Body of pancreas (tissue), 4 donors: Measurements from ENCODE around the gene PNPLA2. TPM values are rescaled to one million over a fixed set of nuclear protein-coding genes. Genes with fewer than 3 reads are reported as not detected.

Source experiments
- ATAC-seq: fragments of 150-250 bp; one replicate; pipeline ENCODE4 v1.9.1; 2016
- DNase-seq, 4 donors: peaks; one replicate each; pipeline ENCODE4 v3.0.0-alpha.2; 2019
- H3K27ac ChIP-seq, 4 donors: fragments of 200-600 bp; sonication (generic); 1 replicate in 3 of 4; 2 replicates in 1 of 4; pipeline versions ENCODE4 v1.5.1 to v1.6.1; 2016 to 2019; ENCODE audit warnings: mild to moderate bottlenecking in 1 of 4, mixed read lengths in 1 of 4, moderate library complexity in 1 of 4
- H3K27me3 ChIP-seq, 2 donors: fragments of 200-600 bp; sonication (generic); one replicate each; pipeline ENCODE4 v1.6.0; 2016; ENCODE audit warnings: mild to moderate bottlenecking in 1 of 2
- H3K36me3 ChIP-seq, 2 donors: fragments of 200-600 bp; sonication (generic); replicated peaks in 1 of 2; 2 replicates each; pipeline ENCODE4 v1.5.1; 2016; ENCODE audit warnings: low read depth in 2 of 2; ENCODE audit not compliant: insufficient read depth in 1 of 2
- H3K4me1 ChIP-seq: fragments of 200-600 bp; sonication (generic); one replicate; pipeline ENCODE4 v1.6.0; 2016
- H3K4me3 ChIP-seq, 2 donors: fragments of 200-600 bp; sonication (generic); 1 replicate in 1 of 2; 2 replicates in 1 of 2; pipeline ENCODE4 v1.5.1; 2016 to 2019
- H3K9me3 ChIP-seq, 3 donors: fragments of 200-600 bp; sonication (generic); 1 replicate in 2 of 3; 2 replicates in 1 of 3; pipeline ENCODE4 v1.5.1; 2016
- CTCF ChIP-seq, 7 experiments: fragments of 450-650 bp in 4 of 7; fragments of 200-600 bp in 3 of 7; sonication (generic) in 3 of 7; IDR thresholded peaks; one replicate each; pipeline ENCODE4 v1.5.1; 2016 to 2019; ENCODE audit warnings: antibody characterized with exemption in 7 of 7
- POLR2A ChIP-seq, 3 donors: fragments of 450-650 bp; IDR thresholded peaks; one replicate each; pipeline ENCODE4 v1.6.1; 2016; ENCODE audit warnings: antibody characterized with exemption in 3 of 3, mild to moderate bottlenecking in 2 of 3
- WGBS, 2 donors: methylation state at CpG; one replicate each; pipeline ENCODE4 v1.1.5; 2017; 5-methylcytosine and 5-hydroxymethylcytosine counted together
- intact Hi-C: fragments of 100-400 bp; cut with DNase I; formaldehyde crosslinking; loops from one replicate; pipeline ENCODE4 v1.15.1; 2023
- small RNA-seq: library from RNA; depleted of rRNA; stranded (forward); fragments of <200 nt; gene quantifications from one replicate; pipeline ENCODE3, GENCODE V24; 2016
- total RNA-seq, 2 donors: library from RNA; depleted of rRNA; stranded (reverse); fragments of >200 nt; gene quantifications; one replicate each; pipeline ENCODE4 v1.1.0, GENCODE V29; 2016

Gene PNPLA2
- total RNA-seq, 2 donors from 2014 or later, result 72.1 to 351 TPM

GRCh38 chr11:871472-871871 lies 52.8 kb downstream of the PNPLA2 start:
- ATAC-seq, result no peak
- Histone ChIP-seq H3K27me3 (no peaks in the 10 kb centered on the region), H3K36me3 (no peaks in the 10 kb centered on the region), H3K4me3 (no peak overlapping the region), H3K27ac (no peak overlapping the region), H3K4me1 (peaks cover 25% of the 10 kb centered on the region), H3K9me3 (no peaks in the 10 kb centered on the region)
- no peak for DNase-seq
- intact Hi-C loops, result no loop called here
- 79% methylated on average over 9 of the region's 9 CpGs; no CpG with 5 or more reads in 1 of the 2 donors for WGBS, 2 donors
- TF ChIP-seq CTCF (IDR thresholded peaks at IDR 0.05), result no peak

- 90 to 96% methylated on average over 6 to 9 of the region's 9 CpGs for WGBS, 2 donors
- Histone ChIP-seq H3K4me1 (peaks cover 29% of the 10 kb centered on the region), H3K27ac (no peak overlapping the region), H3K27me3 (no peaks in the 10 kb centered on the region), H3K4me3 (no peak overlapping the region), H3K9me3 (no peaks in the 10 kb centered on the region), H3K36me3 (no peaks in the 10 kb centered on the region)
- intact Hi-C loops, result no loop called here
- TF ChIP-seq POLR2A (IDR thresholded peaks at IDR 0.05) (no peak), CTCF (IDR thresholded peaks at IDR 0.05) (no peak)
- DNase-seq (no peak), ATAC-seq (no peak)
Observed at GRCh38 chr11:872799-873198, 54.1 kb downstream of the PNPLA2 start.

- DNase-seq (no peak), ATAC-seq (no peak)
- TF ChIP-seq POLR2A (IDR thresholded peaks at IDR 0.05) (no peak), CTCF (IDR thresholded peaks at IDR 0.05) (no peak)
- intact Hi-C loops, result no loop called here
- H3K27ac ChIP-seq, result no peak overlapping the region
- WGBS, 2 donors, result 78 to 83% methylated on average over 11 to 12 of the region's 12 CpGs
- no peak overlapping the region for H3K4me3 ChIP-seq
- H3K27me3 ChIP-seq, result no peaks in the 10 kb centered on the region
- peaks cover 20% of the 10 kb centered on the region for H3K4me1 ChIP-seq
- H3K36me3 ChIP-seq, result no peaks in the 10 kb centered on the region
- no peaks in the 10 kb centered on the region for H3K9me3 ChIP-seq
Observed at GRCh38 chr11:873706-874105, 55.0 kb downstream of the PNPLA2 start.

Small RNAs within 50 kb of the gene (small RNA-seq; reads per million reads assigned to genes)
- not detected for gene SNORA52

Other genes with a start within 250 kb of the PNPLA2 start
- gene PHRF1, start 242.4 kb upstream of the PNPLA2 start, total RNA-seq, result 10 to 100 TPM; 18.2 to 34.3 TPM
- gene IRF7, start 203.0 kb upstream of the PNPLA2 start, total RNA-seq, result 10 to 100 TPM; 10.4 to 10.9 TPM
- 10 to 100 TPM in 1 of 2 donors, not detected in 1; 14.5 TPM for gene CDHR5, start 194.0 kb upstream of the PNPLA2 start, total RNA-seq
- not detected for gene SCT, start 191.7 kb upstream of the PNPLA2 start, total RNA-seq
- gene DRD4, start 181.6 kb upstream of the PNPLA2 start, total RNA-seq, result 1 to 10 TPM in 1 of 2 donors, not detected in 1; 3.0 TPM
- 10 to 100 TPM; 15.8 to 28.0 TPM for gene DEAF1, start 123.7 kb upstream of the PNPLA2 start, total RNA-seq
- 10 to 100 TPM; 21.8 to 36.3 TPM for gene TMEM80, start 123.1 kb upstream of the PNPLA2 start, total RNA-seq
- gene EPS8L2, start 112.7 kb upstream of the PNPLA2 start, total RNA-seq, result 100 to 1,000 TPM; 126 to 153 TPM
- gene TALDO1, start 71.5 kb upstream of the PNPLA2 start, total RNA-seq, result 100 to 1,000 TPM in 1 of 2 donors, 10 to 100 TPM in 1; 78.9 to 119 TPM
- gene GATD1, start 41.4 kb upstream of the PNPLA2 start, total RNA-seq, result 10 to 100 TPM; 14.0 to 28.7 TPM
- under 1 TPM in 1 of 2 donors, not detected in 1; 0.78 TPM for gene CEND1, start 28.8 kb upstream of the PNPLA2 start, total RNA-seq
- 10 to 100 TPM; 55.8 to 69.5 TPM for gene SLC25A22, start 20.6 kb upstream of the PNPLA2 start, total RNA-seq
- gene PIDD1, start 13.7 kb upstream of the PNPLA2 start, total RNA-seq, result 10 to 100 TPM; 11.9 to 98.6 TPM
- gene RPLP2, start 8.9 kb upstream of the PNPLA2 start, total RNA-seq, result 100 to 1,000 TPM; 395 to 402 TPM
- 100 to 1,000 TPM; 134 to 368 TPM for gene CRACR2B, start 9.0 kb downstream of the PNPLA2 start, total RNA-seq
- 100 to 1,000 TPM; 152 to 282 TPM for gene CD151, start 14.0 kb downstream of the PNPLA2 start, total RNA-seq
- gene POLR2L, start 23.6 kb downstream of the PNPLA2 start, total RNA-seq, result 10 to 100 TPM; 33.5 to 83.4 TPM
- gene TSPAN4, start 23.9 kb downstream of the PNPLA2 start, total RNA-seq, result 10 to 100 TPM; 44.9 to 87.7 TPM
- gene CHID1, start 91.9 kb downstream of the PNPLA2 start, total RNA-seq, result 10 to 100 TPM; 39.4 to 81.4 TPM
- gene AP2A2, start 107.0 kb downstream of the PNPLA2 start, total RNA-seq, result 10 to 100 TPM; 40.7 to 77.8 TPM
- 100 to 1,000 TPM; 101 to 194 TPM for gene MUC6, start 217.8 kb downstream of the PNPLA2 start, total RNA-seq